Measurements from ENCODE around the gene C8G.

C8G gene

GRCh38 chr9:136964833-136965422 is 19.9 kb downstream of the C8G start:
- FAIRE-seq (no peak), DNase-seq (ENCODE audit: insufficient read length) (no peak)
- TF ChIP-seq POLR2AphosphoS5 (IDR thresholded peaks at IDR 0.05; ENCODE audit: low read depth, low read length) (no peak), TAF1 (IDR thresholded peaks at IDR 0.05; ENCODE audit: borderline replicate concordance, low read depth, low read length) (no peak), POLR2A (IDR thresholded peaks at IDR 0.05; ENCODE audit: low read depth, low read length) (no peak)

DNA sequence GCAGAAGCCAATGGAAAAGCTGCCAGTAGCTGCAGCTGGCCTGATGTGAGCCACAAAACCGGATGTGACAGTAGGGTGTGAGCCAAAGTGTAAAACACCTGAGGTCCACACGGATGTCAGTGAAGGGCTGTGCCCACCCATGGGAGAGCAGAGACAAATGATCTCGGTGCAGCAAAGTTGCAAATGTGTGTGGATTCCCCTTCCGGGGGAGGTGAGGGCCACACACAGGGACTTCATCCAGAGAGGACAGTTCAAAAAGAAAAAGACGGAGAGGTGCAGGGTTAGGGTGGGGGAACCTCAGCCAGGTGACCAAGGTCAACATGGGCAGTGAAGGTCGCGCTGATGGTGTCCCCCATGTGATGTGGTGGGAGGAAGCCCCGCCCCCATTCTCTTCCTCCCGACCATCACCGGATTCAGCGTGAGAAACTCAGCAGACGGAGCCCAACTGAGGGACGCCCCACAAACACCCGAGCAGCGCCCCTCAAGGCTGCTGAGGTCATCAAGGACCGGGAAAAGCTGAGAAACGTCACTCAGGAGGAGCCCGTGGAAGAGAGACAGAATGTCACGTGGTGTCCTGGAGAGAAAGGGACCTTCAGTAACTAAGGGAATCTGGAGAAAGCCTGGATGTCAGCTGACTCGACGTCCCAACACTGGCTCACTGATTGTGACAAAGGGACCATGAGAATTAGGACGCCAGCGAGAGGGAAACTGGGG is 20.9 kb downstream of the C8G start:
- no peak for FAIRE-seq
- no peak for DNase-seq (ENCODE audit: insufficient read length)
- TF ChIP-seq POLR2A (IDR thresholded peaks at IDR 0.05; ENCODE audit: low read depth, low read length), result no peak
- no peak for TF ChIP-seq POLR2AphosphoS5 (IDR thresholded peaks at IDR 0.05; ENCODE audit: low read depth, low read length)
- no peak for TF ChIP-seq TAF1 (IDR thresholded peaks at IDR 0.05; ENCODE audit: borderline replicate concordance, low read depth, low read length)

DNA sequence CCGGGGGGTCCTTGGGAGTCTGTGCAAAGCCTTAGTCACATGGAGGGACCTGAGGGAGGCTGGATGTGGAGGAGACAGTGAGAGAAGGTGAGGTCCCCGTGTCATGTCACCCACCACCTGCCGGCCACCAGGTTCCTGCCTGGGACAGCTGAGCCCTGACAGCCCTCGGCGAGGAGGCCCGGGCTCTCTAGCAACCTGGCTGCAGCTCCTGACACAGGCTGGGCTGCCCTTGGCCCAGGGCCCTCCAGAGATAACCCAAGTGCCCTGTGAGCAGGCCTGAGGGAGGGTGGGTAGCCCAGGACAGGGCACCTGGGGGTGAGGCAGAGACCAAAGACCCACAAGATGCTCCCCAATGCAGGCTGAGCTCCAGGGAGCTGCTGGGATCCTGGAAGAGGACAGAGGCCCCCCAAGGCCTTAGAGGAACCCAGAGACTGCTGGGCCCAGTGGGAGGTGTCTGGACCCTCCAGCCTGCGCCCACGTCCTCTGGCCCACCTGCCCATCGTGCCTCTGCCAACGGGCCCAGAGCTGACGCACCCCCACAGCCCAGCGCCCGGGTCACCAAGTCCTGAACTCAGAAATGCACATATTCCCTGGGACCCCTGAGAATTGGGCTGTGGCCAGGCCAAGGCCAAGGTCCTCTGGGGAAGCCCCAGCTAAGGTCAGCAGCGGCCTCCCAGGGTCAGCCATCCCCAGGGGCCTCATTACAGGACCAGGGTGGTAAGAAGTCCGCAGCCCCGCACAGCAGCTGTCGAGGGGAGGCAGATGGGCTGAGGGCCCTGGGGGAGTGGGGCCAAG is 23.5 kb downstream of the C8G start:
- TF ChIP-seq TAF1 (IDR thresholded peaks at IDR 0.05; ENCODE audit: borderline replicate concordance, low read depth, low read length), result no peak
- no peak for TF ChIP-seq POLR2A (IDR thresholded peaks at IDR 0.05; ENCODE audit: low read depth, low read length)
- TF ChIP-seq POLR2AphosphoS5 (IDR thresholded peaks at IDR 0.05; ENCODE audit: low read depth, low read length), result no peak
- FAIRE-seq (no peak), DNase-seq (ENCODE audit: insufficient read length) (no peak)

DNA sequence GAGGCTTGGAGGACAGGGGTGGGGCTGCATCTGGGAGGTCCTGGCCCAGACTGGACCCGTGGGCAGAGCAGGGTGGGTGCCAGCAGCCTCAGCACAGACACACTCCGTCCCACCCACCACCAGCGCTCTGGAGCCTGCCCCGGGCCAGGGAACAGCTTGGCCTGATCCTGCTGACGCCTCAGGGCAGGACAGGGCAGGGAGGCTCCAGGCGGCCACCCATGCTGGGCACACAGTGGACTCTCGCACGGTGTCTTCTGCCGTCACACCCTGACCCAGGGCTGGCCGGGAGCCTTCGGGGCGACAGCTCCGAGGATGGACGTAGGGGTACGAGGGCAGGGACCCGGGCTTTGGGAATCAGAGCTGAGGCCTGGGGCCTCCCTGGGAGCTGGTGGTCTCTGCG is 24.1 kb downstream of the C8G start:
- DNase-seq (ENCODE audit: insufficient read length) (no peak), FAIRE-seq (no peak)
- TF ChIP-seq TAF1 (IDR thresholded peaks at IDR 0.05; ENCODE audit: borderline replicate concordance, low read depth, low read length) (no peak), POLR2AphosphoS5 (IDR thresholded peaks at IDR 0.05; ENCODE audit: low read depth, low read length) (no peak), POLR2A (IDR thresholded peaks at IDR 0.05; ENCODE audit: low read depth, low read length) (no peak)

- DNase-seq (ENCODE audit: insufficient read length) (no peak), FAIRE-seq (no peak)
- no peak for TF ChIP-seq POLR2A (IDR thresholded peaks at IDR 0.05; ENCODE audit: low read depth, low read length)
- no peak for TF ChIP-seq POLR2AphosphoS5 (IDR thresholded peaks at IDR 0.05; ENCODE audit: low read depth, low read length)
Observed at GRCh38 chr9:136969774-136970173, 24.7 kb downstream of the C8G start.

- TF ChIP-seq POLR2AphosphoS5 (IDR thresholded peaks at IDR 0.05; ENCODE audit: low read depth, low read length) (no peak), TAF1 (IDR thresholded peaks at IDR 0.05; ENCODE audit: borderline replicate concordance, low read depth, low read length) (no peak), POLR2A (IDR thresholded peaks at IDR 0.05; ENCODE audit: low read depth, low read length) (no peak)
- DNase-seq (ENCODE audit: insufficient read length) (no peak), FAIRE-seq (no peak)
Observed at GRCh38 chr9:136970361-136970760, 25.3 kb downstream of the C8G start.

DNA sequence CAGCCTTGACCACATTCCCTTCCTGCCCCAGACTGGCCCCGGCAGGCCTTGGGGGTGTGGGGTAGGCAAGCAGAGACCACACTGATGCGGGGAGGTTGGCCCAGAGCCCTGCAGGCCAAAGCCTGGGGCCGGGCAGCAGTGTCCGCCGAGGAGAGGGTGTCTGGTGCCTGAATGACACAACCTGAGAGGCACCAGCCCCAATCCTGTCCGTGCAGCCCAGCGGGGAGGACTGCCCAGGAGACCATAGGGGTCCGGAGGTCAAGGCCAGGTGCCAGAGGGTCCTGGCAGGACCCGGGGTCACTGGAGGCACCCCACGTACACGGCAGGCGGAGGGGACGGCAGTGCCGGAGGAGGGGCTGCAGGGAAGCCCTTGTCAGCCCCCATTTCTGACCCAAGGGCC is 26.7 kb downstream of the C8G start:
- TF ChIP-seq POLR2AphosphoS5 (IDR thresholded peaks at IDR 0.05; ENCODE audit: low read depth, low read length) (no peak), TAF1 (IDR thresholded peaks at IDR 0.05; ENCODE audit: borderline replicate concordance, low read depth, low read length) (no peak), POLR2A (IDR thresholded peaks at IDR 0.05; ENCODE audit: low read depth, low read length) (no peak)
- no peak for DNase-seq (ENCODE audit: insufficient read length)
- no peak for FAIRE-seq

DNA sequence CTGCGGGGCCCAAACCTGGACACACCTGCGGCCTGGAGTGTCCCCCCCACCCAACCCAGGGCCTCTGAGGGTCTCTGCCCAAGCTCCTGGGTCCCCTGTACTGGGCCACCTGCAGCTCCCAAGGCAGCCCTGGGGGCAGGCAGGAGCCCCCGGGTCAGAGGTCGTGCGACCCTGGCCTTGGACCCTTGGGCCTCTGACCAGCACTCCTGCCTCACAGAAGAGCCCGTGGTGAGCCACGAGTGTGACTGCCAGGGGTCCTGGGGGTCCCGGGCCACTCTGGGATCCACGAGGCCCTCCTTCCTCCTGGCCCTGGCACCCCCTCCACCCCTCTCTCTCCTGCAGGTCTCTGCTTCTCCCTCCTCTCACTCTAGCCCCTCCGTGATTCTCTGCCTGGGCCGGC is 27.3 kb downstream of the C8G start:
- TF ChIP-seq POLR2A (IDR thresholded peaks at IDR 0.05; ENCODE audit: low read depth, low read length), result no peak
- no peak for TF ChIP-seq TAF1 (IDR thresholded peaks at IDR 0.05; ENCODE audit: borderline replicate concordance, low read depth, low read length)
- no peak for TF ChIP-seq POLR2AphosphoS5 (IDR thresholded peaks at IDR 0.05; ENCODE audit: low read depth, low read length)
- FAIRE-seq (no peak), DNase-seq (ENCODE audit: insufficient read length) (no peak)

DNA sequence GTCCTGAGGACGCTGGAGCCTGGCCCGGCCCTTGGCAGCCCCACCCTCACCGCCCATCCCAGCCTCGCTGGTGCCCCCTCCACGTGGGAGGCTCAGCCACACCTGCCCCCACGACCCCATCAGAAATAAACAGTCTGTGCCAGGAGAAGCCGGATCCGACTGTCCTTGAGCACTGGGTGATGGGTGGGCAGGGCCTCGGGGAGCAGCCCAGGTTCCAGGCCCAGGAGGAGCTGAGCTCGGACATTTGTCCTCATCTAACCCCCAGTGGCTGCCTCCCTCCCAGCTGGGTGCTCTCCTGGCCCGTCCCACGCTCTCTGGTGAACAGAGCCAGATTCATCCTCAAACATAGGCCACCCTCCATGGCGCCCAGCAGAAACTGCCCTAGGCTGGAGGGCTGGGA is 27.7 kb downstream of the C8G start:
- DNase-seq (ENCODE audit: insufficient read length), result no peak
- FAIRE-seq, result no peak
- TF ChIP-seq POLR2A (IDR thresholded peaks at IDR 0.05; ENCODE audit: low read depth, low read length) (no peak), TAF1 (IDR thresholded peaks at IDR 0.05; ENCODE audit: borderline replicate concordance, low read depth, low read length) (no peak), POLR2AphosphoS5 (IDR thresholded peaks at IDR 0.05; ENCODE audit: low read depth, low read length) (no peak)

DNA sequence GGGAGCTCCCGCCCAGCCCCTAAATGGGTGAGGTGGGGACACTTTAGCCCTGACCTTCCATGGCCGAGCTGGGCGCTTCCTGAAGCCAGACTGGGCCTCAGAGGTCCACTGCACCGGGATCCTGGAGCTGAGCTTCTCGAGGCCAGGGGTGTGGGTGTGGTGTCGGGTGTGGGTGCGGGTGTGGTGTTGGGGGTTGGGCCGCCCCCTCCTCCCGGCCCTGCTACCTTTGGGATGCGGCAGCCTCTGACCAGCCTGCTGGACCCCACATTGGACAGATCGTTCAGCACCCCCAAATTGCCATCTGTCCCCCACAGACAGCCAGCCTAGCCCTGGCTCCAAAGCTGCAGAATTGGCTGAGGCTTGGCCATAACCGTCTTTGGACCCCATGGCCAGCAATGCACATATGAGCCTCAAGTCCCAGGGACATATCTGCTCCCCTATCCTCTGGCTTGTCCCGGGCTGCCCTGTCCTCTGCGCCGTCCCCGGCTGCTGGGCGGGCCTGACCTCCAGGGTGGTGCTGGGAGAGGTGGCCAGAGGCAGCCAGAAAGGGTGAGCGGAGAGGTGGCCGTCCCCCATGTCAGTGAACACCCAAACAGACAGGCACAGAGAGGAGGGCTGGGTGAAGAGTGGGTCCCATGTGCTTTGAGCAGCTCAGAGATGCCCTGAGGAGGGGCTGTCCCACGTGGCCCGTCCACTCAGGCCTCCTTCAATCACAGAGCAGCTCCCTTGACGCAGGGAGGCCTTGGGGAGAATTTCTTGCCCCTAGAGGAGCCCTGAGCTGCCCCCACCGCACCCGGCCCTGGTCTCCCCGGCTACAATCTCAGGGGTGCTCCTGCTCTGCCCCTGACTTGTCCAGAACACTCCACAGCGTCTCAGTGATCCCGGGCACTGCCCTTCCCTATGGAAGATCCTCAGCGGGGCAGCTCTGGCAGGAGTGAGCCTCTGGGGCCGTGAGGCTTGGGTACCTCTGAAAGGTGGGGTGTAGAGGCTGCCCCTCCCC is 28.9 kb downstream of the C8G start:
- TF ChIP-seq POLR2AphosphoS5 (IDR thresholded peaks at IDR 0.05; ENCODE audit: low read depth, low read length) (no peak), POLR2A (IDR thresholded peaks at IDR 0.05; ENCODE audit: low read depth, low read length) (no peak), TAF1 (IDR thresholded peaks at IDR 0.05; ENCODE audit: borderline replicate concordance, low read depth, low read length) (no peak)
- FAIRE-seq (no peak), DNase-seq (ENCODE audit: insufficient read length) (no peak)
